DOHH2 (cell line): ENCODE results near the gene OPA3.

Source experiments
- H3F3A ChIP-seq: fragments of 200-600 bp; sonication (generic), shearing (Covaris generic); 2 replicates; pipeline ENCODE4 v1.6.0; 2016; ENCODE audit warnings: antibody characterized with exemption, mild to moderate bottlenecking; ENCODE audit not compliant: control insufficient read depth, insufficient read depth
- H3K27ac ChIP-seq: fragments of 200-600 bp; sonication (generic); 2 replicates; pipeline ENCODE4 v1.5.1; 2014; ENCODE audit warnings: low read depth, mild to moderate bottlenecking, low read length, moderate library complexity
- H3K27me3 ChIP-seq: fragments of 200-600 bp; sonication (generic); 2 replicates; pipeline ENCODE4 v1.6.1; 2014; ENCODE audit warnings: mild to moderate bottlenecking, low read length, mixed read lengths; ENCODE audit not compliant: control insufficient read depth
- H3K36me3 ChIP-seq: fragments of 200-600 bp; sonication (generic); 2 replicates; pipeline ENCODE4 v1.6.1; 2014; ENCODE audit warnings: mild to moderate bottlenecking, low read length, moderate library complexity, mixed read lengths; ENCODE audit not compliant: control insufficient read depth
- H3K4me1 ChIP-seq: fragments of 200-600 bp; sonication (generic); 2 replicates; pipeline ENCODE4 v1.6.1; 2014; ENCODE audit warnings: mild to moderate bottlenecking, low read length, mixed read lengths; ENCODE audit not compliant: control insufficient read depth
- H3K4me2 ChIP-seq: fragments of 200-600 bp; sonication (generic); 2 replicates; pipeline ENCODE4 v1.6.0; 2014; ENCODE audit warnings: mild to moderate bottlenecking, low read length, moderate library complexity
- H3K4me3 ChIP-seq: fragments of 200-600 bp; sonication (generic); 2 replicates; pipeline ENCODE4 v1.5.1; 2014; ENCODE audit warnings: mild to moderate bottlenecking, low read length, mixed read lengths
- H3K79me2 ChIP-seq: fragments of 200-600 bp; sonication (generic); 2 replicates; pipeline ENCODE4 v1.6.1; 2014; ENCODE audit warnings: mild to moderate bottlenecking, low read length, mixed read lengths; ENCODE audit not compliant: control insufficient read depth
- H3K9me2 ChIP-seq: fragments of 200-600 bp; sonication (generic); replicated peaks from 2 replicates; pipeline ENCODE4 v1.6.1; 2014; ENCODE audit warnings: mild to moderate bottlenecking, low read length, mixed read lengths; ENCODE audit not compliant: control insufficient read depth
- H3K9me3 ChIP-seq: fragments of 200-600 bp; sonication (generic); 2 replicates; pipeline ENCODE4 v1.6.1; 2014; ENCODE audit warnings: antibody characterized with exemption, low read length, mixed read lengths; ENCODE audit not compliant: control insufficient read depth, insufficient read depth
- H4K20me1 ChIP-seq: fragments of 200-600 bp; sonication (generic); 2 replicates; pipeline ENCODE4 v1.6.0; 2014; ENCODE audit warnings: low read depth, mild to moderate bottlenecking, antibody characterized with exemption, low read length, moderate library complexity; ENCODE audit not compliant: control insufficient read depth, insufficient read depth
- CTCF ChIP-seq: fragments of 200-600 bp; sonication (generic); IDR thresholded peaks from one replicate; pipeline ENCODE4 v1.5.1; 2014; ENCODE audit warnings: antibody characterized with exemption, mild to moderate bottlenecking, low read depth, low read length; ENCODE audit not compliant: poor library complexity, severe bottlenecking
- EZH2phosphoT487 ChIP-seq: fragments of 200-600 bp; sonication (generic); IDR thresholded peaks from 2 replicates; pipeline ENCODE4 v1.6.1; 2017; ENCODE audit warnings: borderline replicate concordance, mild to moderate bottlenecking, antibody characterized with exemption, low read length, moderate library complexity, mixed read lengths

Gene OPA3

GRCh38 chr19:45591004-45591637 lies 6.5 kb upstream of the OPA3 start:
- Histone ChIP-seq H3K4me2 (no peak overlapping the region), H3K4me3 (no peak overlapping the region), H3K27ac (no peak overlapping the region), H3K27me3 (0 out of 2 replicates have a peak, but pooled peaks cover 6% of the 10 kb centered on the region), H3F3A (no peaks in the 10 kb centered on the region; the same call in 1 of the 2 replicates), H4K20me1 (no peaks in the 10 kb centered on the region), H3K9me2 (no peaks in the 10 kb centered on the region), H3K36me3 (no peaks in the 10 kb centered on the region), H3K4me1 (0 out of 2 replicates have a peak, but pooled peaks cover 4% of the 10 kb centered on the region), H3K9me3 (no peaks in the 10 kb centered on the region), H3K79me2 (no peaks in the 10 kb centered on the region)
- TF ChIP-seq CTCF (peak; percentile 61), EZH2phosphoT487 (no peak)

GRCh38 chr19:45590300-45591003 lies 5.8 kb upstream of the OPA3 start:
- no peak for TF ChIP-seq EZH2phosphoT487
- TF ChIP-seq CTCF = no peak
- Histone ChIP-seq H3K27ac (no peak overlapping the region), H4K20me1 (no peaks in the 10 kb centered on the region), H3K36me3 (no peaks in the 10 kb centered on the region), H3K4me3 (no peak overlapping the region), H3K4me1 (peaks cover 6% of the 10 kb centered on the region), H3K9me3 (no peaks in the 10 kb centered on the region), H3K4me2 (no peak overlapping the region), H3K79me2 (no peaks in the 10 kb centered on the region), H3K9me2 (no peaks in the 10 kb centered on the region), H3F3A (no peaks in the 10 kb centered on the region; the same call in 1 of the 2 replicates), H3K27me3 (0 out of 2 replicates have a peak, but pooled peaks cover under 1% of the 10 kb centered on the region)

- no peaks in the 10 kb centered on the region for H4K20me1 ChIP-seq
- no peaks in the 10 kb centered on the region for H3K27me3 ChIP-seq
- H3K9me2 ChIP-seq = no peaks in the 10 kb centered on the region
- no peaks in the 10 kb centered on the region for H3K36me3 ChIP-seq
- no peak for TF ChIP-seq EZH2phosphoT487
- no peak for TF ChIP-seq CTCF
- H3K4me3 ChIP-seq = no peak overlapping the region
- H3F3A ChIP-seq = no peaks in the 10 kb centered on the region; the same call in 1 of the 2 replicates
- H3K27ac ChIP-seq = no peak overlapping the region
- H3K79me2 ChIP-seq = no peaks in the 10 kb centered on the region
- no peaks in the 10 kb centered on the region for H3K9me3 ChIP-seq
- peaks cover 11% of the 10 kb centered on the region for H3K4me1 ChIP-seq
- no peak overlapping the region for H3K4me2 ChIP-seq
Observed at GRCh38 chr19:45589768-45590167, 5.2 kb upstream of the OPA3 start.
